Stimulated activated CD4-positive, alpha-beta T cell treated with anti-CD3 and anti-CD28 coated beads, Interleukin-4, amount 100 ng/mL, for 1 hour (primary cell): ENCODE measurements around the gene DDAH2.

Experiments
- DNase-seq: peaks from one replicate; pipeline ENCODE4 v3.0.0-alpha.2; 2020

The DDAH2 gene

GRCh38 chr6:31758281-31758680, 29.2 kb upstream of the DDAH2 start:
- no peak for DNase-seq

DNA sequence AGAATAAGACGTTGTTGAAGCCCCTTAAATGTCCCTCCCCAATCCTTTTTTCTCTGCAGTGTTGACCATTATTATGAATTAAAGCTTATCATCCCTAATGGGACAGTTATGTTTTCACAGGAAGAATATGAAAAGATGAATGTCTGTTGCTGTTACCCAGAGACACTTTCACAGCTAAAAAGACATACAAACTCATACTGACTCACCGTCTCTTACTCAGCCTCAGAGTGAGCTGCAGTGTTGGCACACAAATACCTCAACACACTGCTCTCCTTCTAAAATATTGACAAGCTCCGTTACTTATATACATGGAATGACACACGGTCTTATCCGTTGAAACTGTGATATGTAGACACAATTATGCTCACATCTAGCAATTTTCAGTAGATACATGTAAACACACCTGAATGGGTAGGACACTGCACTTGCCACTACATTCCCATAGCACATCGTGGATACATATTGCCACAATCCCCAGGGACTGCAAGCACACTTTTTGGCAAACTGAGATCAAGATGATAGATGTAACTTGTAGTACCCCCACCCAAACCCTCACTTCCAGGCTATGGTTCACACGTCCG, 23.7 kb upstream of the DDAH2 start:
- no peak for DNase-seq

- no peak for DNase-seq
Observed at GRCh38 chr6:31750411-31751022, 21.4 kb upstream of the DDAH2 start.

DNA sequence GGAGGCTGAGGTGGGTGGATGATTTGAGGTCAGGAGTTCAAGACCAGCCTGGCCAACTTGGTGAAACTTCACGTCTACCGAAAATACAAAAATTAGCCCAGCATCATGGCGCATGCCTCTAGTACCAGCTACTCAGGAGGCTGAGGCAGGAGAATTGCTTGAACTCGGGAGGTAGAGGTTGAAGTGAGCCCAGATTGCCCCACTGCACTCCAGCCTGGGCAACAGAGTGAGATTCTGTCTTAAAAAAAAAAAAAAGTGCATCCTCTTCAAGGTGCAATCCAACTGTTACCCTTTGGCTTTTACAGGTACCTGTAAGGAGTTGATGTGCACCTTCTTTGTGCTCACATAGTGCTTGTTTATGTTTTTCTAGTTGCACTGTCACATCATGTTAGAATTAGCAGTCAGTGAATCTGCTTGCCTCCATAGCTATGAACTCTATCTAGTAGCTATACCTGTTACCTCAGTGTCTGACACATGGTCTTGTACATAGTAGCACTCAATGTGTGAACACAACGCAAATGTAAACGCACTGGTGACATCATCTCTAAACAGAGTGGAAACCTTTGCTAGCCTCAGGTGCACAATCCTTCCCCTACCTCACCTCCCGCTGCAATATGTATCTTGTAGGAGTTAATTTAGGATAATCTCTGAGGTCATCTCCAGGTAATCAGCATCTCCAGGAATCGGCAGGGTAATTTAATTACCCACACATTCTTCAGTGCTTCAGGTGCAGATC, 20.4 kb upstream of the DDAH2 start:
- no peak for DNase-seq

GRCh38 chr6:31744422-31744821, 15.3 kb upstream of the DDAH2 start:
- DNase-seq = no peak

DNA sequence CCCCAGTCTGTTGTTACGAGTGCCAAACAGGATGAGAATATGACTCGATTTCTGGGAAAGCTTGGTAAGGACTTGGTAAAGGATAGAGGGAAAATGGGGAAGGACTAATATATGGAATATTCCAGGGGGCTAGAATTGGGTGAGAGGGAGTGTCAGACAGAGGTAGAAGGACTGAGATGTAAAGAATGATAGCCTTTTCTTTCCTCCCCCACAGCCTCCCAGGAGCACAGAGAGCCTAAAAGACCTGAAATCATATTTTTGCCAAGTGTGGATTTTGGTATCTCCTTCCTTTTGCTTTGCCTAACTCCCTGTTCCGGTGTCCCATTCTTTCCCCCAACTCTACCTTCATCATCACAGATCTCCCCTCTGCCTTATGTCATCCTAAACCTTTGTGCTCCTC, 13.8 kb upstream of the DDAH2 start:
- DNase-seq = no peak

DNA sequence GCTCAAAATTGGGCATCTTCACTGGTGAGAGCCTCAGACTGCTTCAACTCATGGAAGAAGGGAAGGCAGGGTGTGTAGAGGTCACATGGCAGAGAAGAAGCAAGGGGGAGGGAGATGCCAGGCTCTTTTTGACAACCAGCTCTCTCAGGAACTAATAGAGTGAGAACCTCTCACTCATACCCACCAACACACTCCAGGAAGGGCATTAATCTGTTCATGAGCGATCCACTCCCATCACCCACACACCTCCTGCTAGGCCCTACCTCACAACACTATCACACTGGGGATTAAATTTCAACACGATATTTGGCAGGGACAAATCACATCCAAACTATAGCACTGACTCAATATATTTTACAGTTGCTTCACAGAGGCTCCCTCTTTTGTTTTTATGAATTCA, 12.7 kb upstream of the DDAH2 start:
- no peak for DNase-seq

- DNase-seq = no peak
Observed at GRCh38 chr6:31740397-31741223, 11.5 kb upstream of the DDAH2 start.

- peak; percentile 94 for DNase-seq
Observed at GRCh38 chr6:31739639-31740396, 10.7 kb upstream of the DDAH2 start, which contains the start of gene MSH5. Gene MSH5 (plus strand): TSS chr6:31740005. CDS start chr6:31740467, 462 bp downstream.

- DNase-seq = peak; percentile 53
Observed at GRCh38 chr6:31737991-31738979, 9.2 kb upstream of the DDAH2 start.

GRCh38 chr6:31737315-31737990, 8.4 kb upstream of the DDAH2 start:
- DNase-seq = no peak

DNA sequence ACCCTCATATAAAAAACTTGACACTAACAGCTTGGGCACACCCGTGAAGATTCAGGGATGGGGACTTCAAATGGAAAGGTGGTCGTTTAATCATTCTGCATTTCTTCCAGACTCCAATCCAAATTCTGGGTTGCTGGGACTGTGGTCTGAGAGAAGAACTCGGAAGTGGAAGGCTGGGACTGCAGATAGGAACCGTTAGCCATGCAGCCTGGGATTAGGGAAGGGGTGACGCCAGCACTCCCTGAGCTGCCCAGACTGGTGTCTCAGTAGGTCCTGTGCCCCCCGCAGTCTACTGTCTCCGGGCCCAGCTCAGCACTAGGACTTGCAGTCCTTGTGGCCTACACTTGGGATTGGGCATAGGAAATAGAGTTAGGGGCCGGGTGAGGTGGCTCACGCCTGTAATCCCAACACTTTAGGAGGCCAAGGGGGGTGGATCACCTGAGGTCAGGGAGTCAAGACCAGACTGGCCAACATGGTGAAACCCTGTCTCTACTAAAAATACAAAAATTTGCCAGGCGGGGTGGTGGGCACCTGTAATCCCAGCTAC, 7.7 kb upstream of the DDAH2 start:
- DNase-seq = no peak

- DNase-seq = peak; percentile 82
Observed at GRCh38 chr6:31736021-31736767, 7.1 kb upstream of the DDAH2 start, which contains the start of gene CLIC1. Gene CLIC1 (minus strand): TSS chr6:31736530. CDS start chr6:31736300, 230 bp downstream.

- DNase-seq = peak; percentile 43
Observed at GRCh38 chr6:31734821-31735406, 5.8 kb upstream of the DDAH2 start.

GRCh38 chr6:31734247-31734820, 5.2 kb upstream of the DDAH2 start:
- no peak for DNase-seq

- DNase-seq = no peak
Observed at GRCh38 chr6:31733734-31734133, 4.6 kb upstream of the DDAH2 start.

DNA sequence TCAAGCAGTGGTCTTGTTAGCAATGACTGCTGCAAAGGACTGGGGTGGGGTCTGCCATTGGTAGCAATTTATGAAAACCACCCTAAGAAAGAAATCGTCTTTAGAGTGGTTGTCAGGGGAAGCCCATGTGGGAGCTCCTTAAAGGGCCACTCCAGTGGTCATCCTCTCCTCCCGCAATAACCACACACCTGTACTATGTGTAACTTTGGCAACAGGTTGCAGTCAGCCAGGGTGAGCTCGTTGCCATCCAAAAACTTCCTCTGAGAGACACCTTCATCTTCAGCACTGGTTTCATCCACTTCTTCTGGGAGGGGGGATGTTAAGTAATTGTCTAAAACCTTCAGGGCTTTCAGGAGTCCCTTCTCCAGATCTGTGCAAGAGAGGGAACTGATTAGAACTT, 2.9 kb upstream of the DDAH2 start:
- DNase-seq = no peak

DNA sequence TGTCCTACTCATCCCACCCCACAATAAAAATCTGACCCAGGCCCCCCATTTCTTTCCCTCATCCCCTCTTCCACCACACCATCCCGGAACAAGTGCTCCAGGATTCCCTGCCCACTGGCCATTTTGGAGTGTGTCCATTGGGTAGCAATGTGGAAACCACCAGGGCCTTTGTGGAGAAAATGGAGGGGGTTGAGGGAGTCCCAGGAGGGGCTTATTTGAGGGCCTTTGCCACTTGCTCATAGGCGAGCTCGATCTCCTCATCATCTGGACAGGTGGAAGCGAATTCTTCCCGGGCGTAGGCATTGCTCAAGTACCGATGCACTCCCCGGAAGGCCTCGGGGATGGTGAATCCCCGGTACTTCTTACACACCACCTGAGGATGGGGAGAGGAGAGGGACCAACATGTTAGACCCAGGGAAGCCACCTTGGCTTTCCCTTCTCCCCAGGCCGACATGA, 1.6 kb upstream of the DDAH2 start:
- DNase-seq = no peak
